Neural progenitor cell (in vitro differentiated cells): ENCODE data around the gene SLC14A1. TPM values are rescaled to one million over a fixed set of nuclear protein-coding genes. Genes with fewer than 3 reads are reported as not detected.

ENCODE experiments used
- DNase-seq: peaks from one replicate; pipeline ENCODE4 v3.0.0-alpha.2; 2016; ENCODE audit warnings: low spot score
- H2AFZ ChIP-seq: fragments of 200-600 bp; sonication (generic); replicated peaks from 2 replicates; pipeline ENCODE4 v1.6.1; 2016; ENCODE audit warnings: antibody characterized with exemption
- H3F3A ChIP-seq: fragments of 200-600 bp; sonication (generic); 2 replicates; pipeline ENCODE4 v1.6.1; 2016; ENCODE audit warnings: antibody characterized with exemption, low read depth
- H3K27ac ChIP-seq: fragments of 200-600 bp; sonication (generic); 2 replicates; pipeline ENCODE4 v1.5.1; 2016; ENCODE audit warnings: mild to moderate bottlenecking
- H3K27me3 ChIP-seq: fragments of 200-600 bp; sonication (generic); 2 replicates; pipeline ENCODE4 v1.6.1; 2016; ENCODE audit warnings: mild to moderate bottlenecking, moderate library complexity
- H3K36me3 ChIP-seq: fragments of 200-600 bp; sonication (generic); 2 replicates; pipeline ENCODE4 v1.5.1; 2016
- H3K4me1 ChIP-seq: fragments of 200-600 bp; sonication (generic); 2 replicates; pipeline ENCODE4 v1.6.1; 2016; ENCODE audit warnings: mixed run types
- H3K4me2 ChIP-seq: fragments of 200-600 bp; sonication (generic); 2 replicates; pipeline ENCODE4 v1.6.1; 2016
- H3K4me3 ChIP-seq: fragments of 200-600 bp; sonication (generic); 2 replicates; pipeline ENCODE4 v1.5.1; 2016
- H3K79me2 ChIP-seq: fragments of 200-600 bp; sonication (generic); 2 replicates; pipeline ENCODE4 v1.6.1; 2016; ENCODE audit warnings: low read depth
- H3K9ac ChIP-seq: fragments of 200-600 bp; sonication (generic); 2 replicates; pipeline ENCODE4 v1.6.1; 2016
- H3K9me3 ChIP-seq: fragments of 200-600 bp; sonication (generic); 2 replicates; pipeline ENCODE4 v1.5.1; 2016; ENCODE audit warnings: low read depth
- H4K20me1 ChIP-seq: fragments of 200-600 bp; sonication (generic); 2 replicates; pipeline ENCODE4 v1.6.1; 2016; ENCODE audit warnings: low read depth
- H3K27ac Mint-ChIP-seq: 3 replicates; pipeline ENCODE4 v1.8.0; 2021; ENCODE audit warnings: mixed read lengths
- H3K27me3 Mint-ChIP-seq: 2 replicates; pipeline ENCODE4 v1.8.0; 2022; ENCODE audit warnings: low read depth, mild to moderate bottlenecking, inconsistent platforms, moderate library complexity, mixed read lengths; ENCODE audit not compliant: insufficient read depth
- H3K36me3 Mint-ChIP-seq: 3 replicates; pipeline ENCODE4 v1.8.0; 2021; ENCODE audit warnings: mixed read lengths
- H3K4me1 Mint-ChIP-seq: 3 replicates; pipeline ENCODE4 v1.8.0; 2021; ENCODE audit warnings: mixed read lengths
- H3K4me3 Mint-ChIP-seq: 3 replicates; pipeline ENCODE4 v1.8.0; 2021; ENCODE audit warnings: mild to moderate bottlenecking, moderate library complexity, mixed read lengths
- H3K9me3 Mint-ChIP-seq: 3 replicates; pipeline ENCODE4 v1.8.0; 2020; ENCODE audit warnings: mixed read lengths
- CTCF ChIP-seq: fragments of 200-600 bp; sonication (generic); IDR thresholded peaks from 2 replicates; pipeline ENCODE4 v1.5.1; 2017; ENCODE audit warnings: antibody characterized with exemption, mild to moderate bottlenecking
- EZH2 ChIP-seq: fragments of 200-600 bp; sonication (generic); IDR thresholded peaks from 2 replicates; pipeline ENCODE4 v1.6.1; 2017; ENCODE audit warnings: antibody characterized with exemption, mild to moderate bottlenecking, moderate library complexity
- EZH2phosphoT487 ChIP-seq: fragments of 200-600 bp; sonication (generic); IDR thresholded peaks from 2 replicates; pipeline ENCODE4 v1.6.1; 2017; ENCODE audit warnings: antibody characterized with exemption
- total RNA-seq: library from RNA; depleted of rRNA; stranded (reverse); fragments of >200 nt; gene quantifications from 2 replicates; pipeline ENCODE4 v1.2.3, GENCODE V29; 2015; ENCODE audit warnings: low replicate concordance

Gene SLC14A1
- total RNA-seq, 1 donor from 2014 or later, result not detected

- H3K27me3 Mint-ChIP-seq, result peaks cover 4% of the 10 kb centered on the region
- Histone ChIP-seq H2AFZ (no peak overlapping the region), H3K4me3 (no peak overlapping the region), H3F3A (no peaks in the 10 kb centered on the region), H4K20me1 (no peaks in the 10 kb centered on the region), H3K4me1 (peaks cover 5% of the 10 kb centered on the region), H3K4me2 (no peak overlapping the region), H3K36me3 (no peaks in the 10 kb centered on the region), H3K27me3 (no peaks in the 10 kb centered on the region), H3K79me2 (no peaks in the 10 kb centered on the region), H3K9ac (no peak overlapping the region), H3K9me3 (no peaks in the 10 kb centered on the region), H3K27ac (no peak overlapping the region)
- TF ChIP-seq EZH2 (no peak), EZH2phosphoT487 (no peak), CTCF (no peak)
- no peaks in the 10 kb centered on the region for H3K9me3 Mint-ChIP-seq
- no peak for DNase-seq
- H3K4me1 Mint-ChIP-seq, result peaks cover 2% of the 10 kb centered on the region
- no peak overlapping the region for H3K27ac Mint-ChIP-seq
- no peak overlapping the region for H3K4me3 Mint-ChIP-seq
- no peaks in the 10 kb centered on the region for H3K36me3 Mint-ChIP-seq
Measured at GRCh38 chr18:45785134-45785533, 61.2 kb downstream of the SLC14A1 start.

GRCh38 chr18:45786941-45787340 is 63.0 kb downstream of the SLC14A1 start:
- H3K4me3 ChIP-seq, result no peak overlapping the region
- no peak overlapping the region for H2AFZ ChIP-seq
- H3K36me3 Mint-ChIP-seq, result no peaks in the 10 kb centered on the region
- H3K36me3 ChIP-seq, result no peaks in the 10 kb centered on the region
- peaks cover 4% of the 10 kb centered on the region for H3K27me3 Mint-ChIP-seq
- H3K27me3 ChIP-seq, result no peaks in the 10 kb centered on the region
- no peaks in the 10 kb centered on the region for H4K20me1 ChIP-seq
- DNase-seq, result no peak
- H3K4me1 ChIP-seq, result peaks cover 5% of the 10 kb centered on the region
- TF ChIP-seq EZH2 (no peak), EZH2phosphoT487 (no peak), CTCF (no peak)
- no peak overlapping the region for H3K4me2 ChIP-seq
- no peaks in the 10 kb centered on the region for H3K79me2 ChIP-seq
- no peak overlapping the region for H3K4me3 Mint-ChIP-seq
- H3K9me3 ChIP-seq, result no peaks in the 10 kb centered on the region
- no peaks in the 10 kb centered on the region for H3F3A ChIP-seq
- no peaks in the 10 kb centered on the region for H3K4me1 Mint-ChIP-seq
- no peaks in the 10 kb centered on the region for H3K9me3 Mint-ChIP-seq
- H3K9ac ChIP-seq, result no peak overlapping the region
- H3K27ac ChIP-seq, result no peak overlapping the region
- no peak overlapping the region for H3K27ac Mint-ChIP-seq

GRCh38 chr18:45787346-45787745 is 63.4 kb downstream of the SLC14A1 start:
- Histone ChIP-seq H3K4me1 (peaks cover 5% of the 10 kb centered on the region), H3F3A (no peaks in the 10 kb centered on the region), H3K9me3 (no peaks in the 10 kb centered on the region), H3K79me2 (no peaks in the 10 kb centered on the region), H3K4me2 (no peak overlapping the region), H4K20me1 (no peaks in the 10 kb centered on the region), H3K9ac (no peak overlapping the region), H2AFZ (no peak overlapping the region), H3K36me3 (no peaks in the 10 kb centered on the region), H3K4me3 (no peak overlapping the region), H3K27me3 (no peaks in the 10 kb centered on the region), H3K27ac (no peak overlapping the region)
- TF ChIP-seq EZH2phosphoT487, result no peak
- TF ChIP-seq CTCF, result no peak
- H3K4me3 Mint-ChIP-seq, result no peak overlapping the region
- DNase-seq, result no peak
- no peaks in the 10 kb centered on the region for H3K4me1 Mint-ChIP-seq
- H3K9me3 Mint-ChIP-seq, result no peaks in the 10 kb centered on the region
- H3K27me3 Mint-ChIP-seq, result peaks cover 4% of the 10 kb centered on the region
- no peaks in the 10 kb centered on the region for H3K36me3 Mint-ChIP-seq
- H3K27ac Mint-ChIP-seq, result no peak overlapping the region

- Mint-ChIP-seq H3K27ac (no peak overlapping the region), H3K4me3 (no peak overlapping the region), H3K27me3 (peaks cover 5% of the 10 kb centered on the region), H3K4me1 (no peaks in the 10 kb centered on the region), H3K9me3 (no peaks in the 10 kb centered on the region), H3K36me3 (no peaks in the 10 kb centered on the region)
- H3K9ac ChIP-seq, result no peak overlapping the region
- H4K20me1 ChIP-seq, result no peaks in the 10 kb centered on the region
- H3K4me1 ChIP-seq, result no peaks in the 10 kb centered on the region
- no peaks in the 10 kb centered on the region for H3K79me2 ChIP-seq
- H3K4me3 ChIP-seq, result no peak overlapping the region
- no peak overlapping the region for H3K27ac ChIP-seq
- DNase-seq, result no peak
- no peaks in the 10 kb centered on the region for H3K36me3 ChIP-seq
- no peak overlapping the region for H2AFZ ChIP-seq
- no peak overlapping the region for H3K4me2 ChIP-seq
- H3F3A ChIP-seq, result no peaks in the 10 kb centered on the region
- H3K9me3 ChIP-seq, result no peaks in the 10 kb centered on the region
- TF ChIP-seq CTCF (no peak), EZH2 (no peak), EZH2phosphoT487 (no peak)
- H3K27me3 ChIP-seq, result no peaks in the 10 kb centered on the region
Measured at GRCh38 chr18:45788861-45789260, 64.9 kb downstream of the SLC14A1 start.
